ENCODE results near the gene MPHOSPH10. TPM values are rescaled to one million over a fixed set of nuclear protein-coding genes. Genes with fewer than 3 reads are reported as not detected.

The MPHOSPH10 gene
- total and polyA plus RNA-seq, 2 of the 4 experiments (the other 2 are of a cell fraction) = 5.4 to 11.2 TPM

DNA sequence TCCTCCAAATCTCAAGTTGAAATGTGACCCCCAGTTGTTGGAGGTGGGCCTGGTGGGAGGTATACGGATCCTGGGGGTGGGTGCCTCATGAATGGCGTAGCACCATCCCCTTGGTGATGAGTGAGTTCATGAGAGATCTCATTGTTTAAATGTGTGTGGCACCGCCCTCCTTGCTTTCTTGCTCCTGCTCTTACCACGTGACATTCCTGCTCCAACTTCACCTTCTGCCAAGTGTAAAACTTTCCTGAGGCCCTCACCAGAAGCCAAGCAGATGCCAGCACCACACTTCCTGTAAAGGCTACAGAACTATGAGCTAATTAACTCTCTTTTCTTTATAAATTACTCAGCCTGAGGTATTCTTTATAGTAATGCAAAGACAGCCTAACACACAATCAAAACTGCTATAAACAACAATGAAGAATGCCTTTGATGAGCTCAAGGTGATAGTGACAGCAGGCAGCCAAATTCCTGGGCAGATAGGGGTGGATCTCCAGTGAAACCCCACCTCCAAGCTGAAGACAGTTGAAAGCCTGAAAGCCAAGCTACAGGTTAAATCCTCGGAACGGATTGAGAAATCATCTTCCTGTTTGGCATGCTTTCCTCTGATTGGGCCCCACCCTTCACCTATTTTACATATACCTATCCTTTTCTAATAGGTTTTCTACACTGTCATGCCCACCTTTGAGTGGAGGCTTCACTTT is 27.3 kb upstream of the MPHOSPH10 start:
- peaks cover 3% of the 10 kb centered on the region for H3K9me3 ChIP-seq (ENCODE audit: control insufficient read depth, insufficient read depth, low read length)
- no peak overlapping the region for H4K5ac ChIP-seq (ENCODE audit: low read depth, low read length)
- intact Hi-C loops (cut with micrococcal nuclease) (no loop called here), in situ Hi-C loops (cut with MboI; ENCODE audit: low sequenced_read_pairs) (no loop called here), dilution Hi-C loops (cut with HindIII; ENCODE audit: low sequenced_read_pairs, unreplicated experiment) (no loop called here)
- no peak overlapping the region for H2AFZ ChIP-seq (replicated peaks; ENCODE audit: low read length, poor library complexity)
- no TSS peak for BruUV-seq (replicated peaks)
- H3K36me3 ChIP-seq (ENCODE audit: control insufficient read depth, insufficient read depth, low read length) = no peaks in the 10 kb centered on the region
- no peak overlapping the region for H3K27ac ChIP-seq (ENCODE audit: insufficient read depth, low read length)
- H3K79me1 ChIP-seq (ENCODE audit: low read depth in 1 of 2, low read length in 2 of 2) = no peaks in the 10 kb centered on the region
- no peak overlapping the region for H3K56ac ChIP-seq (ENCODE audit: extremely low read depth, insufficient read depth, low read length)
- no peak overlapping the region for H4K91ac ChIP-seq (ENCODE audit: insufficient read depth, low read depth, low read length)
- H2BK20ac ChIP-seq (ENCODE audit: low read depth, low read length) = no peak overlapping the region
- H3K27me3 ChIP-seq (ENCODE audit: control insufficient read depth, insufficient read depth, low read length) = no peaks in the 10 kb centered on the region
- no peak overlapping the region for H4K8ac ChIP-seq (ENCODE audit: low read depth in 2 of 2, low read length in 2 of 2)
- no peak overlapping the region for H3K23ac ChIP-seq (ENCODE audit: low read depth, low read length)
- POLR2A ChIA-PET (ENCODE audit: unreplicated experiment) = no interaction called here
- ATAC-seq (ENCODE audit: low read depth) (no peak), DNase-seq (no peak)
- no peaks in the 10 kb centered on the region for H3K9me1 ChIP-seq (ENCODE audit: insufficient read depth, low read length)
- 86% methylated on average over 2 of the region's 6 CpGs; no CpG with 5 or more reads in 1 of the 2 experiments for WGBS, 2 experiments (ENCODE audit: extremely low coverage in 2 of 2, insufficient read length in 1 of 2)
- no peak overlapping the region for H3K4ac ChIP-seq (ENCODE audit: low read depth, low read length)
- no peak overlapping the region for H3K18ac ChIP-seq (ENCODE audit: low read depth, low read length)
- no peak overlapping the region for H2BK15ac ChIP-seq (ENCODE audit: low read depth, low read length)
- H2BK120ac ChIP-seq (ENCODE audit: low read depth, low read length) = no peak overlapping the region
- H2AK9ac ChIP-seq (replicated peaks; ENCODE audit: low read depth, low read length, poor library complexity) = no peak overlapping the region
- no peaks in the 10 kb centered on the region for H4K20me1 ChIP-seq (ENCODE audit: insufficient read depth, low read length)
- no peak overlapping the region for H3K14ac ChIP-seq (replicated peaks; ENCODE audit: low read depth, low read length)
- TF ChIP-seq CEBPB (IDR thresholded peaks at IDR 0.05; ENCODE audit: low read depth, low read length) (no peak), MAFK (IDR thresholded peaks at IDR 0.05; ENCODE audit: low read depth, low read length) (no peak), FOS (IDR thresholded peaks at IDR 0.05; ENCODE audit: low read depth, low read length) (no peak), SMC3 (IDR thresholded peaks at IDR 0.05; ENCODE audit: low read depth, low read length) (no peak)
- TF ChIP-seq, protein P1, sequence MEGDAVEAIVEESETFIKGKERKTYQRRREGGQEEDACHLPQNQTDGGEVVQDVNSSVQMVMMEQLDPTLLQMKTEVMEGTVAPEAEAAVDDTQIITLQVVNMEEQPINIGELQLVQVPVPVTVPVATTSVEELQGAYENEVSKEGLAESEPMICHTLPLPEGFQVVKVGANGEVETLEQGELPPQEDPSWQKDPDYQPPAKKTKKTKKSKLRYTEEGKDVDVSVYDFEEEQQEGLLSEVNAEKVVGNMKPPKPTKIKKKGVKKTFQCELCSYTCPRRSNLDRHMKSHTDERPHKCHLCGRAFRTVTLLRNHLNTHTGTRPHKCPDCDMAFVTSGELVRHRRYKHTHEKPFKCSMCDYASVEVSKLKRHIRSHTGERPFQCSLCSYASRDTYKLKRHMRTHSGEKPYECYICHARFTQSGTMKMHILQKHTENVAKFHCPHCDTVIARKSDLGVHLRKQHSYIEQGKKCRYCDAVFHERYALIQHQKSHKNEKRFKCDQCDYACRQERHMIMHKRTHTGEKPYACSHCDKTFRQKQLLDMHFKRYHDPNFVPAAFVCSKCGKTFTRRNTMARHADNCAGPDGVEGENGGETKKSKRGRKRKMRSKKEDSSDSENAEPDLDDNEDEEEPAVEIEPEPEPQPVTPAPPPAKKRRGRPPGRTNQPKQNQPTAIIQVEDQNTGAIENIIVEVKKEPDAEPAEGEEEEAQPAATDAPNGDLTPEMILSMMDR (conservative IDR thresholded peaks at IDR 0.05; ENCODE audit: low read depth, low read length) = no peak
- H3K4me3 ChIP-seq (ENCODE audit: insufficient read depth, low read depth, low read length) = no peak overlapping the region
- H3K9ac ChIP-seq (ENCODE audit: low read depth, low read length) = no peak overlapping the region
- H3K4me2 ChIP-seq (ENCODE audit: low read depth, low read length) = no peak overlapping the region
- H2BK5ac ChIP-seq (ENCODE audit: low read depth, low read length, poor library complexity, severe bottlenecking) = no peak overlapping the region
- CTCF ChIA-PET = no interaction called here
- no peak overlapping the region for H2AK5ac ChIP-seq (ENCODE audit: low read depth, low read length)
- no peaks in the 10 kb centered on the region for H3K4me1 ChIP-seq (ENCODE audit: control insufficient read depth, insufficient read depth, low read length)
